Dermis microvascular lymphatic vessel endothelial cell (primary cell): ENCODE measurements around the gene NRN1. TPM values are rescaled to one million over a fixed set of nuclear protein-coding genes. Genes with fewer than 3 reads are reported as not detected.

Experiments used
- DNase-seq, 2 donors: peaks; one replicate each; pipeline versions ENCODE4 v3.0.0 to v3.0.0-alpha.2; 2010; ENCODE audit warnings: low read depth in 2 of 2
- total RNA-seq: library from RNA; depleted of rRNA; stranded (reverse); fragments of >200 nt; gene quantifications from 2 replicates; pipeline ENCODE4 v1.2.1, GENCODE V29; 2014

The NRN1 gene
- total RNA-seq, 1 donor from 2014 or later: 28.1 TPM

DNA sequence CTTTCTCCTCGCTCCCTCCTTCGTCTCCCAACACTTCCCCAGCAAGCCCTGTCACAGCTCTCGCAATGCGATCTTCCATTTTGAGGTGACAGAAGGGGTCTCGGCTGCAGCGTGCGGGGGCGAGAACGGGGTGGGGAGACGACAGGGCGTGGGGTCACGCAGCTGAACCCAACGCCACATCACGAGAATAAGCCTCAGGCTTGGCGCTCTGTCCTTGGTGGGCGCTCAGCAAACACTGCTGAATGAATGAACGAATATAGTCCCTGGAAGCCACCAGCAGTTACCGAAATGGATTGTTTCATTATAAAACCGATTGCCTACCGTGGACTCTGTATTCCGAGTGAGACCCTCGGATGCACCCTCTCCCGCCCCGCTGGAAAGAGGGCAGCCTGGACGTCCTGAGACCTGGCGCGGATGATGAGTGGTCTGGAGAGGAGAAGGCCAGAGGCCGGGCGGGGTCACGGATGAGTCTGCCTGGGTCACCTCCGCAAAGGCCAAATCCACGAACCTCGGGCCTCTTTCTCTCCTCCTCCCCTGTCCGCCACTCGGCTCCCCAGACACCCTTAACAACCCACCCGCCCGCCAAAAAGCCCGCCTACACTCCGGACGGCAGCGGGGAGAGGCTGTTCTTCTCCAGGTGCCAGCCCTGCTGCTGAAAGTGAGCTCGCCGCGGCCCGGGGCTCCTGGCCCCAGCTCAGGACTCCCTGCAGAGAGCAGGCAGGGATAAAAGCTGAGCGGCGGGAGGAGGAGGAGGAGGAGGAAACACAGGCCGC, 3.7 kb downstream of the NRN1 start:
- DNase-seq: peak in 1 of 2 donors; percentile 29

DNA sequence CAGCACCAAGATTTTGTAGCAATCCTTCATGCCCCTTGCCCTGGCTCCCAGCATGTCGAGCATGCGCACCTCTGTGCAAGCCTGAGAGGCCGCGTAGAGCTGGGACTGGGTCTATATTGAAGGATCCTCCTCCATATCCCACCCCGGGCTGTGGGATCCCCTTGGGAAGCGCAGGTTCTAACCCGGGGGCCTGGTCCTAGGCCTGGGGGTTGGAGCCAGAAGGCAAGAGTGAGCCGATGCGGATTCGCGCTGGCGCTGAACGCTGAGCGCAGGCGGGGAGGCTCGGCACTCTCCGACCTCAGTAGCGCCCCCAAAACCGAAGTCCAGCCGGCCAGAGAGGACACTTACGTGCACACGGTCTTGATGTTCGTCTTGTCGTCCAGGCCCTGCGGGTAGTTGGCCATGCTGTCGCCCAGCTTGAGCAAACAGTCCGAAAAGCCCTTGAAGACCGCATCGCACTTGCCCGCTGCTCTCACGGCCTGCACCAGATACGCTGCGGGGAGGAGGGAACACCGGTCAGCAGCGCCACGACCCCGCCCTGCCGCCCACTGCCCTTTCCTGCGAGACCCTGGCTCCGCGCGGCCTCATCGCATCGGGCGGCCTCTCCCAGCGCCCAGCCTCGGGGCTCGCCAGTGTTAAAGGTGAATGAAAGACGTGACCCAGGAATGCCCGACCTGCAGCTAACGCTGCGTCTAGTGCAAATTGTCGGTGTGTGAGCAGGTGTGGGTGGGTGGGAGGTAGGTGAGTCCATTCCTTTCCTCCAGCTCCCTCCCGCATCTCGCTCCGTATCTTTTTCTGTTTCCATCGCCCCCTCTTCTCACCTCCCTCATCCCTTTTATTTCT, 4.5 kb downstream of the NRN1 start:
- DNase-seq: no peak

DNA sequence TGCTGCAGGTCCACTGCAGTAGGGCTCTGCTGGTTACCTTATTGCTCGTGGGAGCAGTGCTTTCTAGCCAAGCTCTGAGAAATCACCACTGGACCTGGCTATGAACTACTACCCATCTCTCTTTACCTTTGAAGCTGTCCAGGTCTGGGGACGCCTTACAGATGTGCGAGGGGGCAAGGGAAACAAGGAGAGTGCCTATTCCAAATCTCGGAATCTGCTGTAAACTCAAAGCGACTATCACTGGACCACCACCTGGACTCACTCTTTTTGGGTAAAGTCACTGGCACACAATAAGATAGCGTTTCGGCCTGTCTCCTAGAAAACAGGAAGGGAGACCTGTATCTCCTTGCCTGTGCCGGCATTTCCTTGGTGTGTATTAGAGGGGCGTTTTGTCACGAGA, 5.3 kb downstream of the NRN1 start:
- no peak for DNase-seq

DNA sequence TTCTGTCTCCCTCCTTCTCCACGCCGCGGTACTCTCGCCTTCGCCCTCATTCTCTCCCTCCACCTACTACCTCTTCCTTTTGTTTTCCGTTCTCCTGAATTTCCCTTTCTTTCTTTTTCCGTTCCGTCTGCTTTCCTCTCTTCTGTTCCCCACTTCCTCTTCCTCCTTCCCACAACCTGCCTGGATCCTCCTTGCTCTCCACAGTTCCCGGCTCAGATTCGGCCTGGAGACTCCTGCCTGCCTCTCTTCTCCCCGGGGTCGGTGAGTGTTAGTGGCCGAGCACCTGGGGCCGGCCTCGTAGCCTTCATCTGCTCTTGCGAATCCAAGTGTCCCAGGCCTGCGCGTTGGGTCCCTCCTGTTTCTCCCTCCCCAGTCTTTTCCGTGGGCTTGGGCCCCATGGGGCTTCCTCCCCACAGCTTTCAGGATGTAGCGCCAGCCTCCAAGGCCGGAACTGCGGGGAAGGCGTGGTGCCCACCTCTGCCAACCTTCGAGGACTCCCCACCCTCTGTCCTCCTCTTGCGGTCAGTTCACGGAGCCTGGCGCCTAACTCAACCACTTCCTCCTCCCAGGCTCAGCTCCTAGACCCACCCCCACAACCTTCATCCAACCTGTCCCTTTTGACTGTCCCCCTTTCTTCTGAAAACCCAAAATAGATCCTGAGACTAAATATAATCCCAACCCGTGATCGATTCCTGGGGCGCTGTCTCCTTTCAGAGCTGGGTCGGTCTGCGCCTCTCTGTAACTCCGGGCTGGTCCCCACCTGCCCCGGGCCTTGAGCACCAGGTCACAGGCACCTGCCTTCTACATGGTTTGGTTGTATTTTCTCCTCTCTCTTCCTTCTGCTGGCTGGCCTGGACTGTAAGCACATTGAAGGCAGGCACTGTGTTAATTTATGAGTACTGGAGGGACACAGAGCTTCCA, 6.8 kb downstream of the NRN1 start:
- no peak for DNase-seq

DNA sequence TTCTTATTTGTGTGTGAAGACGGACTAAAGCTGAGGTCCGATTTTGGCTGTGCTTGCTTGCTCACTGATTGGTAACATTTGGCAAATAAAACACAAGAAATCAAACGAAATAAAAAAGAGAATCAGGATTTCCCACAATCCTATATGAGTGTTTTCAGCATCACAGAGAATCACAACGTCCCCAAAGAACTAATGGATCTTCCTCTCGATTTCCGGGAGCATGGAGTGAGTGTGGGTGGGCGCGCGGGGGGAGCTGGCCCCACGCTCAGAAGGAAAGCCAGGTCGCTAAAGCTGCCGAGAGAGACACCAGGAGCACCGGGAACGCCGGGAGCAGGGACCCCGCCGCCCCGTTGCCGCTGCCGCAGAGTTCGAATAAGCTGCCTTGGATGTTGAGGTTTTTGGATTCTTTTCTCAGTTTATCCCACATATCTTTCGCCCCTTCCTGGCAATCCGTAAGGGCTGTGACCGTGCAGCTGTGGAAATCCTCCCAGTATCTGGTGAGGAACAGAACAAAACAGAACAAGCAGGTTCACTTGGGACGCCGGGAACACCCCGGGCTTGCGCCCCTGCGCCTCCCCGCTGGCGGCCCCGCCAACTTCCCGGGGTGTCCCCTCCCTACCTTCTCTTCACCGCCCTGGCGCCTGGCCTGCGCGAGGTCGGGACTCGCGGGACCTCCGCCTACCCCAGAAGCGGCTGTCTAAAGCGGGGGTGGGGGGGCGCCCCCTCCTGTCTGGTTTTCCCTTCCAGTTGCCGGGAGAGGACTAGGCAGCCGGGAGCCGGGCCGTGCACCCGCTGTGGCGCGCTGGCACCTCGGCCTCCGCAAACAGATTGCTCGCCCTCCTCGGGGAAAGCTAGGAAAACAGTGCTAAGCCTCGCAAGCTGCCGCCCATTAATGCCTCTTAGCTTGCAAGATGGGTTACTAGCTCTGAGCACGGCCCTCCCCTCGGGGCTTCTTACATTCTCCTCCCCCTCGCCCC, 7.7 kb downstream of the NRN1 start:
- DNase-seq: peak in 1 of 2 donors; percentile 41

DNA sequence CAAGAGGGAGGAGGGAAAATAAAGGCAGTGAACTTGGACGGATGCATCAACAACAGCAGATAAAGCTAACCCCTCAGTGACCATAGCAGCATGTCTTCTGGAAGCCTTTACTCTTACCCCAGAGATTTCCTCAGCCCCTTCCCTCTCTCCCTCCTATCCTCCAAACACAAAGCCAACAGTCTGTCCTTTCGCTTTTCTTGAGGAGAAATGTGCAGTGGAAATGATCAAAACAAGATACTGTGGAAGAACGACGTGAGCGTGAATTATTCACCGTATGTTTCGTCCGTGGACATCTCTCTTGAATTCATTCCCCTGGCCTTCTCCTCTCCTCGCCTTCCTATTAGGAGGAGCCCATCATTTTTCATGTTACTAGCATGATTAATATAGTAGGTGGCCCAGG, 8.5 kb downstream of the NRN1 start:
- no peak for DNase-seq

DNA sequence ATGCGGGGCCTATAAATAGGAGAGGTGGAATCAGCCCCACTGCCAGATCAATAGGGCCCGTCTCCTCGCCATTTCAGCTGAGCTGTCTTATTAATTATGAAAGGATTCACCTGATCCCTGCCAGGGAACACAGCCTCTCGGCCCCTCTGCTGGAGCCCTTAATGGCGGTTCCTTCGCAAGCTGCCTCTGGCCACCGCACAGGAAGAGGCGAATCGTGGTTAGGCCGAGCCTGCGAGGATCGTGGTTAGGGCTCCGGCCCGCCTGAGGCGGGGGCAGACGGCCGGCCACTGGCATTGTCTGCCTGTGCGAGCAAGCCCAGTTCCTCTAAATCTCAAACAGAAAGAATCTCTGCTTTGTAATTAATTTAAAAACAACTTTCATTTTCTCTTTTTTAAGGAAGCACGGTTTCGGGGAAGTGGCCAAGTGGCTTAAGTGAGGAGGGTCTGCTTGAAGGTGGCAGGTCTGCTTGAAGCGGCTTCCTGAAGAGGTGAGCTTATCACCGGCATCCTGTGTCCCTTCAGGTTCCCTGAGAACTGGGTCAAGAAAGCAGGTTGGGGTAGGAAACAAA, 9.2 kb downstream of the NRN1 start:
- peak in 1 of 2 donors; percentile 53 for DNase-seq

DNA sequence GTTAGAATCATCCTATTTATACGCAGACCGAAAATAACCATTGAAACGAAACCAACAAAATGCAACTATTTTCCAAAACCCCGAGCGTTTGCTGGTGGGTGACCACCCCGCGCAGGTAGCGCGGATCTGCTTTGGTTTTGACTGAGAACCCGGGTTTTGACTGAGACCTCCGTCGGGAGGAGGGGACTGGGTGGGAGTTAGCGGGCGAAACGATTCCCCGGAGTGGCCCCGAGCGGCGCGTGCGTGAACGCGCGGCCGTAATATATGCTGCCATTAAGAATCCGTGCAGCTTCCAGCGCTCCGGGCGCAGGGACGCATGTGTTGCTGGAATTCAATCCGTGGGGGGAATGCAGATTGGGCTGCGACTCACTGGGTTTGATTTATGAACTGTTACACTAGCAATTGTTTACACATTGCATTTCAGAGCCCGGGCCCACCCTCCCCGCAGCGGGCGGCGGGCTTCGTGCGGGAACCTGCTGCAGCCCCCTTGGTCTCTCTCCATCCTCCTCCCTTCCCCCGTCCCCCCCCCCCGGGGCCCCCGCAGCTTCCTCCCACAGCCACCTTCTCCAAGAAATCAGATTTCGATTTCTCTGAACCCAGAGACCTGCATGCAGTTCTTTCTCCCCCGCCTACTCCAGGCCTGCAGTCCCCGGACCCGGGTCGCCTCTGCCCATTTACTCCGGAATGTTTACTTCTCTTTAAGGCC, 9.9 kb downstream of the NRN1 start:
- peak in 1 of 2 donors; percentile 54 for DNase-seq

DNA sequence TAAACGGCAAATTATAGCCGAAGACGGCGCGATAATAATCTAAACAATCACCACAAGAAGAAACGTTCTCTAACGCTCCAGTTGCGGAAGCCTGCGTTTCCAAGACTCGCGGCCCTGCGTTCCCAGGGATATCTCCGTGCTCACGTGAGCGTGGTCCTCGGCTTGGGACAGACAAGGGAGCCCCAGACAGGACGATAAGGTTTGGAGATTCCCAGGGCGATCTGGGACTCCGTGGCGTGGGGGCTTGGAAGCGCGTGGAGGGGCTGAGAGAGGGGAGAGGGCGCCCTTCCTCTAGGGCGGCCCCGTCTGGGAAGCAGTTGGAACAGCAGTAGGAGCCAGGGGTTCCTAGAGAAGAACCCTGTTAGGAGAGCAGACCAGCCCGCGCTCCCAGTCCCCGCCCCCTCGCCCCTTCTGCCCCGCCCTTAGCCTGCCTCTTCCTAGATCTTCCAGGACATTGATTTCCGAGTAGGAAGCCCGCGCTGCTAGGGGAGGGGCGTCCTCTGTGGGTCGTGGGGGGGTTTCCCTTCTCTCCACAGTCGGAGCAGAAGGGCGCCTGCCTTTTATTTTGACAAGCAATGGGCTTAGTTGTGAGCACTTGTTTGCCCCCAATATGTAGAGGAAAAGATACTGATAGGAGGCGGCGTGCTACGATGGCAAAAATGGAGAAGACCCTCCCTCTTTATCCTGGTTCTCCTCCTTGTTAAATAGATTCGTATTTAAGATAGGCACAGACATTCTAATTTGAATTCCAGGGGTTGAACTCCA, 10.6 kb downstream of the NRN1 start:
- DNase-seq: peak in 1 of 2 donors; percentile 82

DNA sequence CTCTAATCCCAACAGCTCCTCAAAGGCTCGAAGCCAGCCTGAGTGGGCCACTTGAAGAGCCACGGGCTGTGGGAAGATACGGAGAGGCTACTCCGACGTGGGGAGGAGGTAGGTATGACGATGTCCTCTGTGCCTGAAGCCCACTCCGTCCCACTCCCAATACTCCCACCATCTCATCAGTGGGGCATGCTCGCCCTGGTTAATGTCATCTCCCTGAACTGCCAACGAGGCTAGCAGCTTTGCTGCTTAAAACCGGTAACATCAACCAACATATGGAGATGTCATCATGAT, 11.1 kb downstream of the NRN1 start:
- no peak for DNase-seq

DNA sequence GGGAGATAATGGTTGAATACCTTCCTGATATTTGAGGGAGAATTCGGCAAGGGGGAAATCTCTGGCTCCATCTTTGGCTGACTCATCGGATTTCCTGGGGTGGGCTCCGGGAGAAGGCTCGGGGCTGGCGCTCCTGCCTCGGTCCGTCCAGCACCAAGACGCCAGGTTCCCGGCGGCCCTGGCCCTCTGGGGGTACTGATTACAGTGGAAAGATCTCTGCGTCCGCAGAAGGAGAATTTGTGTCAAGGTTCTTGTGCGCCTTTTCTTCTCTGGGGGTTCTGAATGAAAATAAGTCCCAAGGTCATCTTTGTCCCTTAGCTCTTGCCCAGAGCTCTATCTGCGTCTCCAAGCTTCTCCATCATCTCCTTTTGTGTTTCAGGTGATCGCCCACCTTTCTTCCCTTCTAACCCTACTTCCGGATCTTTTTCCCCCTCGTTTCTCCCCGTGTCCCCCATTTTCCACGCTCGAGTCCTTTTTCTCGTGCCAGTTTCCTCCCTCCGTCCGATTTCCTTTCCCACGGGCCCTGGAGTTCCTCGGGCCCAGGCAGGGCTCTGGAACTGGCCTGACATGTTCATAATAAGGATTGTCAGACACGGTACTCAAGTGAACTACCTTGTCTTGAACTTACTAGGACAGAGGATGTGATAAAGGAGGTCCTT, 11.6 kb downstream of the NRN1 start:
- no peak for DNase-seq

DNA sequence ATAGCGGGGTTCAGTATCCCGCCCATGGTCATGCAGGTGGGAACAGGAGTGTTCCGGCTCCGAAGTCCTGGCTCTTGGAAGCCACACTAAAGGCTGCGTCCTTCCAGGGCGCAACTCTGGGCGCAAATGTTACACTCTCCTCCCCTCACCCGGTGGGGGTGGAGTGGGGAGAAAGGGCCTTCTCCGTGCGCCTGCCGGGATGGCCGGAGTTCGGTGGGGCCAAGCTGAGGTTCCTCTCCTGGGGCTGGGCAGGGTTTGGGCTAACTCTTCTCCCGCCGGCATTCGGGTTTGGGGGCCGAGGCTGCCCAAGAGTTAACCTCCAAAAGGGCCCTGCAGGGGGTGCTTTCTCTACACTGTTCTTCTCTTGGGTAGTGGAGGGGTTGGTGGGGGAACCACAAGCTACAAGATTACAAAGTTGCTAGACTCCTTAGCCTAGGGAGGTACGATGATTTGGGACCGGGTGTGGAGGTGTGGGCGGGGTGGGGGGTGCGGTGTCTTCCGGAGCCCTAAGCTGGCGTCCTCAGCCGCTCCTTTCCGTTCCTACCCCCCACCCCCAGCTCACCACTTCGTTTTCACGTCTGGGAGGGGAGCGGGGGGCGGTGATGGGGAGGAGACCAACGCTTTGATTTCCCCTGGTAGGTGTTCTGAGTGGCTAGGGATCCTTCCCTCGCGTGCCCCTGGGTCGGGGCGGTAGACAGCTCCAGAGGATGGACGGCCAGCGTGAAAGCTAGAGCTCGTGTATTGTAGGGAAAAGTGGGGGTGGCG, 12.3 kb downstream of the NRN1 start:
- no peak for DNase-seq

DNA sequence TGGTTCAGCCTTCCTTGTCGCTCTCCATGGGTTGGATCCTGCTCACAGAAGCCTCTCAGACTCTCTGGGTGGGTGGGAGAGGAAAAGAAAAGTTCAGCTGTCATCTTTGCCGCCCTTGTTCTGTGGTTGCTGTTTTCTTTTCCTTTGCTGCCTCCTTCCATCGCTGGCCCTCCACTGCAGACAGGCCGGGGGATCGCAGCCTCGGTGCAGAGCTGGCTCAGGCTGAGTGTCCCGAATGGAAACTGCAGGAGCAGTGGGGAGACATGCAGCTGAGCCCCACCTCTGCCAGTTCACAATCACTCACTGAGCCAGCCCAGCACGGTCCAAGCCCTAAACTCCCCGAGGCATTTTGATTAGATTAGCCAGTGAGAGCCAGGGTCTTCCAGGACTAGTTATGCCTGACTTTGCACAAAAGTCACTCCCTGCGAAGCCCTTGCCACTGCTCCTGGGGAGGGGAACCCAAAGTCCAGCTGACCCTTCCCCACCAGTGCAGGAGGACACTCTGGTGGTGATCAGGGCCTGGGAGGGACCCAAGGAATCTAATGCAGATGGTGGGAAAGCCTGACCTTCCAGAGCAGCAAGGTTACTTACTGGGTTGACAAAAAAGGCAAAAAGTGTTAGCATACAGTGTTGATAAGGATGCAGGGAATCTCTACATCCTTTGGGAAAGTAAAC, 14.0 kb downstream of the NRN1 start:
- no peak for DNase-seq

DNA sequence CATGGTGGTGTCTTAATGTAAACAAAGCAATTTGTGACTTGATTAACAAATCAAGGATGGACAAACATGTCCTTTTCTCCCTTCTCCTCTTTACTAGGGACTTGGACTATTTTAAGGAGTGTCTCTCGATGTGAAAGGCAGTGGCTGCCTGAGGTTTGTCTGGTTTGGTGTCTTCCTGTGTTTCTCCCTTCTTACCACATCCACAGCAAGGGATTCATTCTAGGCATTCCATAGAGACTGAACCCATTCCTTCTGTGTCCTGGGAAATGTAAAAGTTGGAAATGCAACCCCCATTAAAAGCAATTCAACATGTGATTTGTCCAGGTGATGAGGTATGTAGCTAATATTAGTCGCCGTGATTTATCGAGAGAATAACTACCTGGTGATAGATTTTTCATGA, 15.9 kb downstream of the NRN1 start:
- no peak for DNase-seq

DNA sequence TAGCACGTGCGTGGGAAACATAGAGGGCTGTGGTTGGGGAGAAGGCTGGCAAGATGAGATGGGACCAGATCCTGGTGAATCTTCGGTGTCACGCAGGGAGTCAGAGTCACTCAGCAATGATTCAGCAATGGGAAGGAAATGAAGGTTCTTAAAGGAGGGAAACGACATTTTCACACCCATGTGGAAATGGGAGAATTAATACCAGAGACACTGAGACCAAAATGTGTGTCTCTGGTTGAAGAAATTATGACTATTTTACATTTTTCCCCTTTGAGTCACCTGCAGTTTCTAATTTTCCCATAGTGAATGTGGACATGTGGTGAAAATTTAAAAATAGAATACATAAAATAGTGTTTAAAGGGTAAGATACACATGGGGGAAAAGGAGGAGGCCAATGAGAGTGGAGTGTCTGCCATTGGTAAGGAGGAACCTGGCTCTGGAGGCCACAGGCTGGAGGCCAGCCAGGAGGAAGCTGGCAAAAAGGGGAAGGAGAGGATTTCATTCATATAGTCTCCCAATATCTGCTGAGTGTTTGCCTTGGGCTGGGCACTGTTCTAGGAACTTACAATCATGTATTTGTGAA, 17.5 kb downstream of the NRN1 start:
- DNase-seq: no peak

DNA sequence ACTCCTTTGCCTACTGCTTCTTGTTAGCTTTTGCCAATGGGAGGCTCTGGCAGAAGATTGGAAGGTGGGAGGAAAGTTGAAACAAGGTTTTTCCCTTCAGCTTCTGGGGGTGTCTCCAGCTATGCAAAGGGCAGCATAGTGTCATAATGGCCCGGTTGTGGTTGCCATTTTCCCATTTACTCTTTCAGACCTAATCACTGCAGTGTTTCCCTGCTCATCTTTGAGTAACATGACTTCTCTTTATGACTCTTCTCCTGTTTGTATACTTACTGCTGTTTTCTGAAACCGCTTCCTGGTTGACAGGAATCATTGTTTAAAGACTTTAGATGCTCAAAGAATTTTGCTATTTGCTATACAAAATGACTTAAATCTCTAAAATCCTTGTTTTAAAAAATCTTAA, 19.9 kb downstream of the NRN1 start:
- no peak for DNase-seq
